Testis (tissue), 2 donors: ENCODE results near the gene MSI2.

Experiments used
- POLR2A ChIP-seq: fragments of 450-650 bp; IDR thresholded peaks from one replicate; pipeline ENCODE4 v1.6.1; 2017; ENCODE audit warnings: antibody characterized with exemption, mild to moderate bottlenecking, moderate library complexity
- TF ChIP-seq, protein P1 (sequence below), 3 experiments: fragments of 450-650 bp in 2 of 3; fragments of 200-600 bp in 1 of 3; sonication (generic) in 1 of 3; IDR thresholded peaks; one replicate each; pipeline ENCODE4 v1.5.1; 2016 to 2019; ENCODE audit warnings: antibody characterized with exemption in 3 of 3, mild to moderate bottlenecking in 2 of 3, moderate library complexity in 1 of 3

DNA sequence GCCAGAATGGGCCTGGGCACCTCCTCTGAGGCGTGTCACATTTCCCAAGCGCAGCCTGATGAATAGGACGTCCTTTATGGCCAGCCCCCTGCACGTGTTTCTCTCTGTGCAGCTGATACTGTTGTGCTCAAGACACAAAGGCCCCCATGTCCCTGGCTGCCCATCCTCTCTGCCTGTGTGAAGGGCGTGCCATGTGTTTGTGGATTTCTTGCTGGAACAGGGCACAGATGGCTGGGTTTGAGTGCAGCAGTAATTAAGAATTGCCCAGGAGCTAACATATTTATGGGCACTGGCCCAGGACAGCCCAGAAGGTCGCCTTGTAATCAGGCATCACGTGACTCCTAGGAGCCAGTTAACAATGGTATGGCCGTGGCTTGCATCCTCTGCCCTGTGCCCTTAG is 307.6 kb downstream of the MSI2 start:
- TF ChIP-seq POLR2A, result no peak
- TF ChIP-seq, protein P1, sequence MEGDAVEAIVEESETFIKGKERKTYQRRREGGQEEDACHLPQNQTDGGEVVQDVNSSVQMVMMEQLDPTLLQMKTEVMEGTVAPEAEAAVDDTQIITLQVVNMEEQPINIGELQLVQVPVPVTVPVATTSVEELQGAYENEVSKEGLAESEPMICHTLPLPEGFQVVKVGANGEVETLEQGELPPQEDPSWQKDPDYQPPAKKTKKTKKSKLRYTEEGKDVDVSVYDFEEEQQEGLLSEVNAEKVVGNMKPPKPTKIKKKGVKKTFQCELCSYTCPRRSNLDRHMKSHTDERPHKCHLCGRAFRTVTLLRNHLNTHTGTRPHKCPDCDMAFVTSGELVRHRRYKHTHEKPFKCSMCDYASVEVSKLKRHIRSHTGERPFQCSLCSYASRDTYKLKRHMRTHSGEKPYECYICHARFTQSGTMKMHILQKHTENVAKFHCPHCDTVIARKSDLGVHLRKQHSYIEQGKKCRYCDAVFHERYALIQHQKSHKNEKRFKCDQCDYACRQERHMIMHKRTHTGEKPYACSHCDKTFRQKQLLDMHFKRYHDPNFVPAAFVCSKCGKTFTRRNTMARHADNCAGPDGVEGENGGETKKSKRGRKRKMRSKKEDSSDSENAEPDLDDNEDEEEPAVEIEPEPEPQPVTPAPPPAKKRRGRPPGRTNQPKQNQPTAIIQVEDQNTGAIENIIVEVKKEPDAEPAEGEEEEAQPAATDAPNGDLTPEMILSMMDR (IDR thresholded peaks at IDR 0.05), result no peak
